ENCODE measurements around the gene ADARB2. TPM values are rescaled to one million over a fixed set of nuclear protein-coding genes. Genes with fewer than 3 reads are reported as not detected.

The ADARB2 gene
- total and polyA plus RNA-seq, 2 experiments from 2014 or later = not detected

GRCh38 chr10:1630304-1630703 is 107.0 kb downstream of the ADARB2 start:
- in situ Hi-C loops (cut with MboI) = no loop called here
- H3K4me2 ChIP-seq (ENCODE audit: unreplicated experiment) = no peak overlapping the region
- WGBS, 2 experiments (ENCODE audit: low coverage in 1 of 2, low lambda C conversion rate in 2 of 2, missing lambda C conversion rate in 2 of 2) = 19 to 24% methylated on average over 6 of the region's 6 CpGs
- H3K9ac ChIP-seq = no peak overlapping the region
- H3K36me3 ChIP-seq (ENCODE audit: low read depth) = no peaks in the 10 kb centered on the region
- DNase-seq = no peak
- no peaks in the 10 kb centered on the region for H3K79me2 ChIP-seq (ENCODE audit: insufficient read depth)
- no peaks in the 10 kb centered on the region for H4K20me1 ChIP-seq (ENCODE audit: insufficient read depth)
- H3K27me3 ChIP-seq (replicated peaks; ENCODE audit: insufficient read depth) = no peaks in the 10 kb centered on the region
- H3K4me3 ChIP-seq = no peak overlapping the region
- no peak overlapping the region for H3K27ac ChIP-seq
- no peaks in the 10 kb centered on the region for H3K9me3 ChIP-seq (ENCODE audit: low read depth)
- no peaks in the 10 kb centered on the region for H3K9me2 ChIP-seq (ENCODE audit: insufficient read depth)
- H2AFZ ChIP-seq = no peak overlapping the region
- no peak for TF ChIP-seq EZH2 (IDR thresholded peaks at IDR 0.05; ENCODE audit: insufficient read depth, poor library complexity, severe bottlenecking)
- no peak for TF ChIP-seq EZH2phosphoT487 (IDR thresholded peaks at IDR 0.05; ENCODE audit: insufficient read depth, low read depth)
- no peaks in the 10 kb centered on the region for H3K4me1 ChIP-seq (ENCODE audit: insufficient read depth)
- H3F3A ChIP-seq (ENCODE audit: insufficient read depth) = no peaks in the 10 kb centered on the region

- Histone ChIP-seq H4K20me1 (ENCODE audit: insufficient read depth) (no peaks in the 10 kb centered on the region), H3F3A (ENCODE audit: insufficient read depth) (no peaks in the 10 kb centered on the region), H3K27me3 (replicated peaks; ENCODE audit: insufficient read depth) (no peaks in the 10 kb centered on the region), H3K79me2 (ENCODE audit: insufficient read depth) (no peaks in the 10 kb centered on the region), H3K9ac (no peak overlapping the region), H3K9me2 (ENCODE audit: insufficient read depth) (no peaks in the 10 kb centered on the region), H3K4me3 (no peak overlapping the region), H3K36me3 (ENCODE audit: low read depth) (no peaks in the 10 kb centered on the region), H3K9me3 (ENCODE audit: low read depth) (no peaks in the 10 kb centered on the region), H3K4me1 (ENCODE audit: insufficient read depth) (no peaks in the 10 kb centered on the region), H2AFZ (no peak overlapping the region), H3K27ac (no peak overlapping the region), H3K4me2 (ENCODE audit: unreplicated experiment) (no peak overlapping the region)
- TF ChIP-seq EZH2phosphoT487 (IDR thresholded peaks at IDR 0.05; ENCODE audit: insufficient read depth, low read depth) (no peak), EZH2 (IDR thresholded peaks at IDR 0.05; ENCODE audit: insufficient read depth, poor library complexity, severe bottlenecking) (no peak)
- in situ Hi-C loops (cut with MboI) = no loop called here
- WGBS, 2 experiments (ENCODE audit: low coverage in 1 of 2, low lambda C conversion rate in 2 of 2, missing lambda C conversion rate in 2 of 2) = 15 to 33% methylated on average over 11 to 18 of the region's 18 CpGs
- no peak for DNase-seq
Measured at GRCh38 chr10:1629326-1630198, 107.8 kb downstream of the ADARB2 start.

DNA sequence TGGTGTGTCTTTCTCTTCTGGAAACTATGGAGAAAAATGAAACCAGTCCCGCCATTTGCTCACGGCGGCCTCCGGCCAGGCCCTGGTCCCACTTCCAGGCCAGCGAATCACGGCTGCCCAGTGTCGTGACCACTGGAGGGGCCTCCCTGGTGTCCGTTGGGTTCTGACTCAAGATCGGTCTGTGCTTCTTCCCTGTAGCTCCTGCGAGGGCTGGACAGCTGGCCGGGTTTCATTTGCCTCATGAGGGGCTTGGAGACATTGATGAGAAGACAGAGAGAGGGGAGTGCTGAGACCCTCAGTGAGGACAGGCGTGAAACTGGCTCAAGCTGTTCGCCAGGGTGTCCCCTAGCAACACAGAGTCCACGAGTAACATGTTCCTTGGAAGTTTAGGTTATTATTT is 108.6 kb downstream of the ADARB2 start:
- no peaks in the 10 kb centered on the region for H3K79me2 ChIP-seq (ENCODE audit: insufficient read depth)
- DNase-seq = no peak
- H3K27ac ChIP-seq = no peak overlapping the region
- no peaks in the 10 kb centered on the region for H3K27me3 ChIP-seq (replicated peaks; ENCODE audit: insufficient read depth)
- TF ChIP-seq EZH2 (IDR thresholded peaks at IDR 0.05; ENCODE audit: insufficient read depth, poor library complexity, severe bottlenecking) = no peak
- TF ChIP-seq EZH2phosphoT487 (IDR thresholded peaks at IDR 0.05; ENCODE audit: insufficient read depth, low read depth) = no peak
- H3F3A ChIP-seq (ENCODE audit: insufficient read depth) = no peaks in the 10 kb centered on the region
- H3K9ac ChIP-seq = no peak overlapping the region
- no peak overlapping the region for H3K4me3 ChIP-seq
- H2AFZ ChIP-seq = no peak overlapping the region
- no peaks in the 10 kb centered on the region for H3K4me1 ChIP-seq (ENCODE audit: insufficient read depth)
- no peak overlapping the region for H3K4me2 ChIP-seq (ENCODE audit: unreplicated experiment)
- no peaks in the 10 kb centered on the region for H3K9me2 ChIP-seq (ENCODE audit: insufficient read depth)
- in situ Hi-C loops (cut with MboI) = no loop called here
- H4K20me1 ChIP-seq (ENCODE audit: insufficient read depth) = no peaks in the 10 kb centered on the region
- H3K9me3 ChIP-seq (ENCODE audit: low read depth) = no peaks in the 10 kb centered on the region
- no peaks in the 10 kb centered on the region for H3K36me3 ChIP-seq (ENCODE audit: low read depth)
- 25 to 33% methylated on average over 14 of the region's 14 CpGs for whole genome bisulfite sequencing, 2 experiments (ENCODE audit: low coverage in 1 of 2, low lambda C conversion rate in 2 of 2, missing lambda C conversion rate in 2 of 2)

- no peak for TF ChIP-seq EZH2 (IDR thresholded peaks at IDR 0.05; ENCODE audit: insufficient read depth, poor library complexity, severe bottlenecking)
- no peak for TF ChIP-seq EZH2phosphoT487 (IDR thresholded peaks at IDR 0.05; ENCODE audit: insufficient read depth, low read depth)
- Histone ChIP-seq H3K4me1 (ENCODE audit: insufficient read depth) (no peaks in the 10 kb centered on the region), H3K9me3 (ENCODE audit: low read depth) (no peaks in the 10 kb centered on the region), H3F3A (ENCODE audit: insufficient read depth) (no peaks in the 10 kb centered on the region), H3K4me2 (ENCODE audit: unreplicated experiment) (no peak overlapping the region), H3K27me3 (replicated peaks; ENCODE audit: insufficient read depth) (no peaks in the 10 kb centered on the region), H4K20me1 (ENCODE audit: insufficient read depth) (no peaks in the 10 kb centered on the region), H3K9ac (no peak overlapping the region), H3K4me3 (no peak overlapping the region), H3K36me3 (ENCODE audit: low read depth) (no peaks in the 10 kb centered on the region), H3K27ac (no peak overlapping the region), H2AFZ (no peak overlapping the region), H3K9me2 (ENCODE audit: insufficient read depth) (no peaks in the 10 kb centered on the region), H3K79me2 (ENCODE audit: insufficient read depth) (no peaks in the 10 kb centered on the region)
- DNase-seq = no peak
- in situ Hi-C loops (cut with MboI) = no loop called here
- WGBS, 2 experiments (ENCODE audit: low coverage in 1 of 2, low lambda C conversion rate in 2 of 2, missing lambda C conversion rate in 2 of 2) = 53 to 61% methylated on average over 14 of the region's 14 CpGs
Measured at GRCh38 chr10:1627945-1628344, 109.4 kb downstream of the ADARB2 start.
